ENCODE measurements around the gene FKRP.

The FKRP gene

GRCh38 chr19:46741447-46741846 is 4.4 kb upstream of the FKRP start:
- Histone ChIP-seq H3K4me3 (no peak overlapping the region), H3K27ac (no peak overlapping the region), H3K4me1 (peaks cover 0 to 72% (median 46%) of the 10 kb centered on the region in 4 donors), H3K9me3 (no peaks in the 10 kb centered on the region), H3K36me3 (peaks cover 6 to 32% (median 8%) of the 10 kb centered on the region in 3 donors), H3K27me3 (no peaks in the 10 kb centered on the region)
- no peak for DNase-seq
- TF ChIP-seq CTCF (IDR thresholded peaks at IDR 0.05): no peak
- intact Hi-C loops (cut with DNase I; ENCODE audit: low total_unique reads): no loop called here

- intact Hi-C loops (cut with DNase I; ENCODE audit: low total_unique reads): no loop called here
- Histone ChIP-seq H3K36me3 (peaks cover under 1 to 16% (median under 1%) of the 10 kb centered on the region in 3 donors), H3K27ac (no peak overlapping the region), H3K9me3 (no peaks in the 10 kb centered on the region), H3K27me3 (no peaks in the 10 kb centered on the region), H3K4me3 (no peak overlapping the region), H3K4me1 (peaks cover 0 to 77% (median 50%) of the 10 kb centered on the region in 4 donors)
- DNase-seq: no peak
- TF ChIP-seq CTCF (IDR thresholded peaks at IDR 0.05): no peak
Measured at GRCh38 chr19:46742926-46743480, 2.9 kb upstream of the FKRP start.

GRCh38 chr19:46744005-46744691 is 1.7 kb upstream of the FKRP start:
- Histone ChIP-seq H3K27ac (no peak overlapping the region), H3K4me1 (peaks cover 0 to 69% (median 44%) of the 10 kb centered on the region in 4 donors), H3K27me3 (no peaks in the 10 kb centered on the region), H3K36me3 (peaks cover 0 to 8% (median 0%) of the 10 kb centered on the region in 3 donors), H3K4me3 (peak overlapping the region in 1 of 2 donors; percentile 100), H3K9me3 (no peaks in the 10 kb centered on the region)
- intact Hi-C loops (cut with DNase I; ENCODE audit: low total_unique reads): no loop called here
- TF ChIP-seq CTCF (IDR thresholded peaks at IDR 0.05): no peak
- DNase-seq: no peak

GRCh38 chr19:46745030-46745429 is 827 bp upstream of the FKRP start:
- Histone ChIP-seq H3K27me3 (no peaks in the 10 kb centered on the region), H3K4me3 (peak overlapping the region; percentile 94 to 100), H3K4me1 (peaks cover 0 to 61% (median 37%) of the 10 kb centered on the region in 4 donors), H3K9me3 (no peaks in the 10 kb centered on the region), H3K27ac (peak overlapping the region; percentile 86 to 97), H3K36me3 (peaks cover 0 to 8% (median 4%) of the 10 kb centered on the region in 3 donors)
- intact Hi-C loops (cut with DNase I; ENCODE audit: low total_unique reads): no loop called here
- no peak for TF ChIP-seq CTCF (IDR thresholded peaks at IDR 0.05)
- no peak for DNase-seq

GRCh38 chr19:46746281-46747057 is 612 bp downstream of the FKRP start, which contains the start of gene STRN4:
Gene STRN4, minus strand, starts transcription at chr19:46746450. Its CDS starts 20 bp downstream, at chr19:46746430.
- DNase-seq: no peak
- peaks cover 0 to 48% (median 33%) of the 10 kb centered on the region in 4 donors for H3K4me1 ChIP-seq
- intact Hi-C loops (cut with DNase I; ENCODE audit: low total_unique reads): no loop called here

More at GRCh38 chr19:46746281-46747057, 612 bp downstream of the FKRP start, which contains the start of gene STRN4:
- Histone ChIP-seq H3K27me3 (no peaks in the 10 kb centered on the region), H3K27ac (peak within 1 kb of the TSS; percentile 86 to 97), H3K4me3 (peak within 1 kb of the TSS; percentile 94 to 100), H3K9me3 (no peaks in the 10 kb centered on the region), H3K36me3 (peaks cover 0 to 11% (median 8%) of the 10 kb centered on the region in 3 donors)
- TF ChIP-seq CTCF (IDR thresholded peaks at IDR 0.05): no peak
